Neural cell (in vitro differentiated cells): Measurements from ENCODE around the gene KIF24. TPM values are rescaled to one million over a fixed set of nuclear protein-coding genes. Genes with fewer than 3 reads are reported as not detected.

Experiments
- H2AFZ ChIP-seq: fragments of 200-600, 300-800 bp; sonication (generic), shearing (Covaris generic); 2 replicates; pipeline ENCODE4 v1.6.0; 2014; ENCODE audit warnings: low read depth, mild to moderate bottlenecking, antibody characterized with exemption, low read length, moderate library complexity
- H3F3A ChIP-seq: fragments of 200-600 bp; shearing (Covaris generic); 2 replicates; pipeline ENCODE4 v1.6.1; 2016; ENCODE audit warnings: mild to moderate bottlenecking, moderate library complexity, mixed read lengths, antibody characterized with exemption, low read length; ENCODE audit not compliant: insufficient read depth, poor library complexity, severe bottlenecking
- H3K27ac ChIP-seq: fragments of 200-600, 300-800 bp; sonication (generic), shearing (Covaris generic); 2 replicates; pipeline ENCODE4 v1.5.1; 2014; ENCODE audit warnings: mild to moderate bottlenecking, low read length, moderate library complexity
- H3K27me3 ChIP-seq: fragments of 300-800, 200-600 bp; sonication (generic), shearing (Covaris generic); 2 replicates; pipeline ENCODE4 v1.6.0; 2014; ENCODE audit warnings: mild to moderate bottlenecking, low read depth, low read length, moderate library complexity; ENCODE audit not compliant: insufficient read depth
- H3K36me3 ChIP-seq: fragments of 300-800, 200-600 bp; sonication (generic), shearing (Covaris generic); 2 replicates; pipeline ENCODE4 v1.5.1; 2014; ENCODE audit warnings: mild to moderate bottlenecking, antibody characterized with exemption, low read length, moderate library complexity; ENCODE audit not compliant: insufficient read depth
- H3K4me2 ChIP-seq: fragments of 300-800, 200-600 bp; sonication (generic), shearing (Covaris generic); 2 replicates; pipeline ENCODE4 v1.6.0; 2014; ENCODE audit warnings: mild to moderate bottlenecking, low read length
- H3K4me3 ChIP-seq: fragments of 300-800, 200-600 bp; sonication (generic), shearing (Covaris generic); 2 replicates; pipeline ENCODE4 v1.5.1; 2014; ENCODE audit warnings: mild to moderate bottlenecking, low read length, moderate library complexity
- H3K79me2 ChIP-seq: fragments of 200-600 bp; shearing (Covaris generic); replicated peaks from 2 replicates; pipeline ENCODE4 v1.6.0; 2014; ENCODE audit warnings: mild to moderate bottlenecking, low read length, moderate library complexity; ENCODE audit not compliant: insufficient read depth
- H3K9ac ChIP-seq: fragments of 300-800, 200-600 bp; sonication (generic), shearing (Covaris generic); 2 replicates; pipeline ENCODE4 v1.6.1; 2016; ENCODE audit warnings: mild to moderate bottlenecking, low read length, mixed read lengths
- H3K9me2 ChIP-seq: fragments of 200-600 bp; shearing (Covaris generic); 2 replicates; pipeline ENCODE4 v1.6.1; 2016; ENCODE audit warnings: mild to moderate bottlenecking, low read length, mixed read lengths; ENCODE audit not compliant: insufficient read depth
- H3K9me3 ChIP-seq: fragments of 200-600, 300-800 bp; sonication (generic), shearing (Covaris generic); 2 replicates; pipeline ENCODE4 v1.6.1; 2016; ENCODE audit warnings: mild to moderate bottlenecking, mixed run types, low read length, moderate library complexity, mixed read lengths
- H4K20me1 ChIP-seq: fragments of 200-600 bp; shearing (Covaris generic); 2 replicates; pipeline ENCODE4 v1.6.1; 2016; ENCODE audit warnings: mild to moderate bottlenecking, mixed run types; ENCODE audit not compliant: insufficient read depth
- EP300 ChIP-seq: fragments of 450-650 bp; conservative IDR thresholded peaks from 2 replicates; pipeline ENCODE4 v1.6.1; 2014; ENCODE audit warnings: antibody characterized with exemption, mild to moderate bottlenecking, moderate library complexity; ENCODE audit not compliant: poor library complexity, severe bottlenecking
- EZH2 ChIP-seq: fragments of 200-600, 300-800 bp; shearing (Covaris generic), sonication (generic); IDR thresholded peaks from 2 replicates; pipeline ENCODE4 v1.6.1; 2014; ENCODE audit warnings: antibody characterized with exemption, low read length, borderline replicate concordance, mild to moderate bottlenecking; ENCODE audit not compliant: insufficient read depth, poor library complexity, severe bottlenecking
- MXI1 ChIP-seq: fragments of 450-650 bp; conservative IDR thresholded peaks from 2 replicates; pipeline ENCODE4 v1.6.1; 2014; ENCODE audit warnings: antibody characterized with exemption, mild to moderate bottlenecking; ENCODE audit not compliant: poor library complexity, severe bottlenecking
- POLR2AphosphoS5 ChIP-seq: IDR thresholded peaks from 2 replicates; pipeline ENCODE4 v1.6.1; 2012
- RAD21 ChIP-seq: fragments of 450-650 bp; conservative IDR thresholded peaks from 2 replicates; pipeline ENCODE4 v1.6.1; 2014; ENCODE audit warnings: antibody characterized with exemption, mild to moderate bottlenecking, moderate library complexity
- REST ChIP-seq: IDR thresholded peaks from 2 replicates; pipeline ENCODE4 v1.6.1; 2012; ENCODE audit warnings: borderline replicate concordance
- SMC3 ChIP-seq: fragments of 450-650 bp; conservative IDR thresholded peaks from 2 replicates; pipeline ENCODE4 v1.6.1; 2014; ENCODE audit warnings: antibody characterized with exemption, mild to moderate bottlenecking, moderate library complexity; ENCODE audit not compliant: poor library complexity
- TAF1 ChIP-seq: IDR thresholded peaks from 2 replicates; pipeline ENCODE4 v1.6.1; 2012; ENCODE audit warnings: low read depth
- polyA plus RNA-seq: library from polyadenylated mRNA; depleted of rRNA; stranded (reverse); fragments of >200 nt; gene quantifications from 2 replicates; pipeline ENCODE4 v1.2.3, GENCODE V29; 2014
- TF ChIP-seq, protein P1 (sequence below): fragments of 450-650 bp; IDR thresholded peaks from 2 replicates; pipeline ENCODE4 v1.5.1; 2014; ENCODE audit warnings: antibody characterized with exemption, mild to moderate bottlenecking, moderate library complexity; ENCODE audit not compliant: poor library complexity, severe bottlenecking

The KIF24 gene
- polyA plus RNA-seq, 1 donor from 2014 or later, result 0.19 TPM

GRCh38 chr9:34334337-34334824 is 5.3 kb upstream of the KIF24 start:
- no peak overlapping the region for H3K9ac ChIP-seq

GRCh38 chr9:34333836-34334235 is 4.8 kb upstream of the KIF24 start:
- no peaks in the 10 kb centered on the region for H3K9me3 ChIP-seq
- H4K20me1 ChIP-seq, result no peaks in the 10 kb centered on the region
- H2AFZ ChIP-seq, result no peak overlapping the region
- no peaks in the 10 kb centered on the region for H3K9me2 ChIP-seq
- H3F3A ChIP-seq, result no peaks in the 10 kb centered on the region
- no peaks in the 10 kb centered on the region for H3K27me3 ChIP-seq
- no peak for TF ChIP-seq RAD21
- TF ChIP-seq TAF1, result no peak
- no peak for TF ChIP-seq MXI1
- TF ChIP-seq EP300, result no peak
- no peak for TF ChIP-seq EZH2
- no peak for TF ChIP-seq REST
- no peak for TF ChIP-seq POLR2AphosphoS5
- TF ChIP-seq, protein P1, sequence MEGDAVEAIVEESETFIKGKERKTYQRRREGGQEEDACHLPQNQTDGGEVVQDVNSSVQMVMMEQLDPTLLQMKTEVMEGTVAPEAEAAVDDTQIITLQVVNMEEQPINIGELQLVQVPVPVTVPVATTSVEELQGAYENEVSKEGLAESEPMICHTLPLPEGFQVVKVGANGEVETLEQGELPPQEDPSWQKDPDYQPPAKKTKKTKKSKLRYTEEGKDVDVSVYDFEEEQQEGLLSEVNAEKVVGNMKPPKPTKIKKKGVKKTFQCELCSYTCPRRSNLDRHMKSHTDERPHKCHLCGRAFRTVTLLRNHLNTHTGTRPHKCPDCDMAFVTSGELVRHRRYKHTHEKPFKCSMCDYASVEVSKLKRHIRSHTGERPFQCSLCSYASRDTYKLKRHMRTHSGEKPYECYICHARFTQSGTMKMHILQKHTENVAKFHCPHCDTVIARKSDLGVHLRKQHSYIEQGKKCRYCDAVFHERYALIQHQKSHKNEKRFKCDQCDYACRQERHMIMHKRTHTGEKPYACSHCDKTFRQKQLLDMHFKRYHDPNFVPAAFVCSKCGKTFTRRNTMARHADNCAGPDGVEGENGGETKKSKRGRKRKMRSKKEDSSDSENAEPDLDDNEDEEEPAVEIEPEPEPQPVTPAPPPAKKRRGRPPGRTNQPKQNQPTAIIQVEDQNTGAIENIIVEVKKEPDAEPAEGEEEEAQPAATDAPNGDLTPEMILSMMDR, result no peak
- no peak for TF ChIP-seq SMC3
- H3K27ac ChIP-seq, result peak overlapping the region; percentile 32
- H3K36me3 ChIP-seq, result no peaks in the 10 kb centered on the region
- peak overlapping the region; percentile 18 for H3K4me3 ChIP-seq
- H3K9ac ChIP-seq, result no peak overlapping the region
- no peak overlapping the region for H3K4me2 ChIP-seq
- H3K79me2 ChIP-seq, result no peaks in the 10 kb centered on the region

More at GRCh38 chr9:34334337-34334824, 5.3 kb upstream of the KIF24 start:
- Histone ChIP-seq H3K79me2 (no peaks in the 10 kb centered on the region), H3K36me3 (no peaks in the 10 kb centered on the region), H3K4me2 (no peak overlapping the region), H3K27ac (peak overlapping the region; percentile 32), H3K9me3 (no peaks in the 10 kb centered on the region), H3K4me3 (peak overlapping the region; percentile 18), H3F3A (no peaks in the 10 kb centered on the region), H3K27me3 (no peaks in the 10 kb centered on the region), H3K9me2 (no peaks in the 10 kb centered on the region), H4K20me1 (no peaks in the 10 kb centered on the region), H2AFZ (no peak overlapping the region)
- TF ChIP-seq EP300, result no peak
- TF ChIP-seq, protein P1, result no peak
- no peak for TF ChIP-seq POLR2AphosphoS5
